HG02588 (cell line): ENCODE data around the gene SIGLEC11.
"Not testable (repeated sequence)": the region's sequence is repeated elsewhere in the genome, so short reads cannot be mapped to it uniquely, and the experiment has no call there.

Experiments
- ATAC-seq: cut with Tn5 transposase; IDR thresholded peaks from one replicate; pipeline ENCODE4 v1.9.1; 2021; ENCODE audit warnings: mild to moderate bottlenecking, moderate library complexity; ENCODE audit not compliant: unreplicated experiment

The SIGLEC11 gene

DNA sequence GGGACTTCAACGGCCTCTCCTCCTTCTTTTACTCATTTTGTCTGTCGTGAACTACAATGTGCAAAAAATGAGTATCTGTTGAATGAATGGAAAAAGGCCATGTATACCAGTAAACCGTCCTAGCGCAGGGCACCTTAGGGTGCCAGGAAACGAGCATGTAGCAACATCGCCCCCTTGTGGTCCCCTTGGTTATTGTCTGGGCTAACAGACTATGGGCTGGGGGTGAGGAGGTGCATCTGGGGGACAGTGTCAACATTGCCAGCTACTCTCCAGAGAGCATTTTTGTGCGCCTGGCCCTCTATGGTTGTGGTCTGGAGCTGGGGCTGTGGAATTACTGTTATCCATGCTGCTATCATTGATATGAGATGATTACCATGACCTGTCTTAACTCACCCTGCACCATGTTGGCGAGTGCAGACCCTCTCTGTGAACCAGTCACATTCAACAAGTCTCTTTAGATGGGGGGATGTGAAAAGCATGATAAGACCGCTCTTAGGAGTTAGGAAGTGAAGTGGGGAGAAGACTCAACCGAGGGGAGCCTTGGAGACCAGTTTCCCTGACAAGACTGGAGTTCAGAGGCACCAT is 22.8 kb upstream of the SIGLEC11 start:
- ATAC-seq, result no peak

DNA sequence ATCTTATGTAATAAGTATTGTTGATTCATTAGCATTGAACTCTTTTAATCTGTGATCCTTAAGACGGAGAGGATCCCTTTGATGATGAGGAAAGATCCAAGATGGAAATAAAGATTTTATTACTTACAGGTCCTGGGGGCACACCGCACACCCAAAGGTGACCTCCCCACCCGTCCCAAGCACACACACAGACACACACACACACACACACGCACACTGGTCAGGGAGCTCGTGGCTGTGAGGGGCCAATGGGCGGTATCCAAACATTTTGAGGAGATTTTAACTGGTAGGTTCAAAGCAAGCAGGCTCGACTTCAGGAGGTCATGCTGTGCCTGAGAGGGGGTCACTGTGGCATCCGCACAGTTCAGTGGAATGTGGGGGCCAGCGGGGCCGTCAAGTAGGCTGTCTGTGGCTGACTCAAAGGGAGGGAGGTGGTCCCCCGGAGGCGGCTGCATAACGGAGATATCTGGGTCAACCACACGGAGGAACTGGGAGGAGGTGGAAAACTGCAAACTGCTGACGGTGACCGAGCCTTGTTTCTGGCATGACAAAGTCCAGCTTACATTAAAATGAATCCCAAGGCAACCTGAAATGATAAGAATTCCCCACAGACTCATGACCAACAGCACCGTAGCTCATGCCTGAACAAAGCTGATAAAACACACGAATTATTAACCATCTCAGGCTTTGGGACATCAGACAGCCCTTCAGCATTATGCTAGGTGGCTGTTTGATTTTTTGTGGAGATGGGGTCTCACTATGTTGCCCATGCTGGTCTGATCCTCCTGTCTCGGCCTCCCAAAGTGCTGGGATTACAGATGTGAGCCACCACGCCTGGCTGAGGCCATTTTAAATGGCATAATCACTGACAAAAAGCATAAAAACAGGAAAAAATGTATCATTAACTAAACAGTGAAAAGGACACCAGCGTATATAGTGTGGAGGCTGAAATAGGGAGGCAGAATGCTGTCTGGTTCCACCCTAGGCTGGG is 20.9 kb upstream of the SIGLEC11 start:
- ATAC-seq, result no peak

DNA sequence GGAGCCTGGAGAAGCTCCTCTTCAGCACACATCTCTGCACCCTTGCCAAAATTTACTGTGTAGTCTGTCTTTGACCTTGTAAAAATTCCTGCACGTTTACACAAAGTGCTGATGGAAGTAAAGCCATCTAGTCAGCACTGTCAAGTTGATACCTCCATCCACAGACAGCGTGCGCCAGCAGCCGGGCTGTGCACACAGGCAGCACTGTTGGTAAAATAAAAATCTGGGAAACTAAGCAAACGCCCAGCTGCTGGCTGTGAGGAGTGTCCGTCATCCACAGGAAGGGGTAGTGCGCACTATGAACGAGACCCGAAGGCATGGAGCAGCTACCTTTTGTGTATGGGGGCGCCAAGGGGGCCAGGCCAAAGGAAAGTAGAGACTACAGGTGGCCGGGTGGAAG is 17.4 kb upstream of the SIGLEC11 start:
- ATAC-seq, result no peak

DNA sequence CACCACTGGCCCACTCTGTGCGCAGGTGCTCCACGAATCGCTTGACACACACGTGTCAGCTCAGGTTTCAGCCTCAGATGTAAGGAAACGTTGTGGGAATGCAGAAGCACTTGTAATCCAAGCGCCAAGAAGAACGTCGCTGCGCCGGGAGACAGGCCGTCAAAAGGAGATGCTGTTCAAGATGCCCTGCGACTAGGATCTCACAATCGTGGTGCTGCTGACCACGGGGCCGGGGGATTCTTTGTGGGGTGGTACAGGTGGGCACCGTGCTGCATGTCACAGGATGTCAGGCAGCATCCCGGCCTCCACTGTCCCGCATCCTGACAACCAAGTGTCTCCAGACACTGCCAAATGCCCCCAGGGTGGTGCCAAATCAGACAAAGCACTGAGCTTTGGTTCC is 16.9 kb upstream of the SIGLEC11 start:
- ATAC-seq, result no peak

- ATAC-seq, result no peak
Measured at GRCh38 chr19:49977076-49977475, 16.1 kb upstream of the SIGLEC11 start.

GRCh38 chr19:49976496-49976895 is 15.5 kb upstream of the SIGLEC11 start:
- ATAC-seq, result no peak

DNA sequence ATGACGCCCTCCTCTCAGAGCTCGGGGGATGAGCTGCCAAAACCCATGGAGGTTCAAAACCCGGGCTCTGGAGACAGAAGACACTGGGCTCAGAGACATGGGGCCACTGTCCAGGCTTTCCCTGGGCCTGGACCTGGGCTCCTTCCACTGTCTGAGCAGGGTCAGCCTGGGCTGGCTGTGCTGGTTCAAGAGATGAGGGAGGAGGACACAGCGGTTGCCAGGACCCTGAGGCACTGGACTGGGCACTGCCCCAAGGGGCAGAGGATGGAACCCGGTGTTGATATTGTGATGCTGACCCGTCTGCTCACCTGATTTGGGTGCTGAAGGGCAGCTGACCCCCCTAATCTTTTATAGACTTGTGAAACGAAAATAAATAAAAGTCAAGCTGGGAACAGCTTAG is 14.1 kb upstream of the SIGLEC11 start:
- no peak for ATAC-seq

DNA sequence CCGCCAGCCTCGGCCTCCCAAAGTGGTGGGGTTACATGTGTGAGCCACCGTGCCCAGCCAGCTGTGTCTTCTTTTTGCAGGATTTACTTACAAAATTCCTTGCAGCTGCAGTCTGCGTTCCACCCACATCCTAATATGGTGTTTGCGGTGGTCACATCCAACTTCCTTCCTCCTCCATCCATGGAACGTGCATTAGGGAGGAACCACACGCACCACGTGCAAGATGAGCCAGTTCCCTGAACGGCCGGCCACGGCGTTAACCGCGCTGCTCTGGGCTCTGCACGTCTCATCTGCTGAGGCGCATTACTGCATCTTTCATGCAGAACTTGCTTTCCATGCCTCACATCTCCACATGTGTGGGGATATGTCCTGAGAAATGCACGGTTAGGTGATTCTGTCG is 13.0 kb upstream of the SIGLEC11 start:
- ATAC-seq, result no peak

DNA sequence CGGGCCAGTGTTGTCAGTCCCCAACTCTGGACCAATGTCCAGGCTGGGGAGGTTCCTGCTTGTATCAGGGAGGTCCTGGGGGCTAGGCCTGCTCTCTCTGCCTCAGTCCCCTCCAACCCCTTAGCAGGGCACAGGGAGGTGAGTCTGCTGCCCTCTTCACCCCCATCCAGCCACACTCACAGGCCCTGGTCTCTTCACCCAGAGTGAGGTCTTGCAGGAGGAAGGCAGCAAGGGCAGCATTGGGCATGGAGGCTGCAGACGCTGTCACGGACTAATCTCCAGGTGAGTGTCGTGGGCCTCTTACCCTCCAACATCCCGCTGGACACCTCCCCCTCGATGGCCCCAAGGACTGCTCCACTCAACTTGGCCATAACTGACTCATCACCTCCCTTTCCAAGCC is 11.9 kb upstream of the SIGLEC11 start:
- ATAC-seq, result no peak

DNA sequence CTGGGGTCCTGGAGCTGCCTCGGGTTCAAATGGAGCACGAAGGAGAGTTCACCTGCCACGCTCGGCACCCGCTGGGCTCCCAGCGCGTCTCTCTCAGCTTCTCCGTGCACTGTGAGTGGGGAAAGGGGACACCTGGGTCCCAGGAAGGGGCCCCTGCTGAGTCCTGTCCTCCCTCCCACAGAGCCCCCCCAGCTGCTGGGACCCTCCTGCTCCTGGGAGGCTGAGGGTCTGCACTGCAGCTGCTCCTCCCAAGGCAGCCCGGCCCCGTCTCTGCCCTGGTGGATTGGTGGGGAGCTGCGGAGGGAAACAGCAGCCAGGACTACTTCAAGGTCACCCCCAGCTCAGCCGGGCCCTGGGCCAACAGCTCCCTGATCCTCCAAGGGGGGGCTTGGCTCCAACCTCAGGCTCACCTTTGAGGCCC is 11.0 kb upstream of the SIGLEC11 start:
- ATAC-seq, result no peak

- not testable (repeated sequence) for ATAC-seq
Measured at GRCh38 chr19:49969355-49969754, 8.4 kb upstream of the SIGLEC11 start.

GRCh38 chr19:49968279-49968922 is 7.4 kb upstream of the SIGLEC11 start:
- no peak for ATAC-seq

GRCh38 chr19:49959892-49960291 is 1.1 kb downstream of the SIGLEC11 start:
- ATAC-seq, result not testable (repeated sequence)

DNA sequence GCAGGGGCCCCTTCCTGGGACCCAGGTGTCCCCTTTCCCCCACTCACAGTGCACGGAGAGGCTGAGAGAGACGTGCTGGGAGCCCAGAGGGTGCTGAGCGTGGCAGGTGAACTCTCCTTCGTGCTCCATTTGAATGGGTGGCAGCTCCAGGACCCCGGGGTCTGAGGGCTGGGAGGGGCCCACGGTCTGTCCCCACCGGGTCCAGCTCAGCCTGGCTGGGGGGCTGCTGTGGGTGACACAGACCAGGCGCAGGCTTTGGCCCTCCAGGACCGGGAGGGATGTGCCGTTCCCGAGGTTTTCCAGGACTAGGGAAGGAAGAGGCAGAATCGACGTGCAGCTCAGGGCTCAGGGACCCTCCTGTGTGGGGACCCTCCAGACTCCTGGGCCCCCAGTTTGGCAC is 2.4 kb downstream of the SIGLEC11 start:
- not testable (repeated sequence) for ATAC-seq

DNA sequence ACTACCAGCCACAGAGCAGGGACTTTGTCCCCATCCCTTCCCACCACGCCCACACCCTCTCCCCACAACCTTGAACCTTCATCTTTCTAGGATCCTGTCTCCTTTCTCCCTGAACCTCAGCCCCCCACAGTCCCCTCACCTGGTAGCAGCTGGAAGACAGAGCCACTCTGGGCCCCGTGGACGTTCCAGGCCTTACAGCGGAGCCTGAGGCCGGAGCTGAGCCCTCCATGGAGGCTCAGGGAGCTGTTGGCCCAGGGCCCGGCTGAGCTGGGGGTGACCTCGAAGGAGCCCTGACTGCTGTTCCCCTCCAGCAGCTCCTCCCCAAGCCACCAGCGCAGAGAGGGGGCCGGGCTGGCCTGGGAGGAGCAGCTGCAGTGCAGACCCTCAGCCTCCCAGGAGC is 2.8 kb downstream of the SIGLEC11 start:
- ATAC-seq, result not testable (repeated sequence)

DNA sequence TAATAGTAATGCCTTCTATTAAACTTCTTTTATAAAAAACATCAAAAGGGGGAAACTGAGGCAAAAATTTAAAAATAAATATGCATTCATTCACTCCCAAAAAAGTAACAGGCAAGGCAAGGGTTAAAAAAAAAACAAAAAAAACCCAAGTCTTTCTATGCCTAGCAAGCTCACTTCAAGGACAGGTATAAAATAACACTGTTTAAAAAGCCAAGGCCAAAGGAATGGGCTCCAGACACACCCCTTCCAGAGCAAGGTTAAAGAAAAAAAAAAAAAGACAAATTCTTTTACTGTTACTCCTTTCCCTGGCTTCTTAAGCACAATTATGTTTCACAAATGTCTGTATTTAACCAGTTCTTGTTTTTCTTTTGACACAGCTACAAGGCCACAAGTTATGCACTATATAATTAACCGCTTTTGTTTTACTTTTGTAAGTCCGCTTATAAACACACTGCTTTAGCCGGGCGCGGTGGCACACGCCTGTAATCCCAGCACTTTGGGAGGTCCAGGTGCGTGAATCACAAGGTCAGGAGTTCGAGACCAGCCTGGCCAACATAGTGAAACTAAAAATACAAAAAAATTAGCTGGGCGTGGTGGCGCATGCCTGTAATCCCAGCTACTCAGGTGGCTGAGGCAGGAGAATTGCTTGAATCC is 3.6 kb downstream of the SIGLEC11 start:
- ATAC-seq, result no peak

DNA sequence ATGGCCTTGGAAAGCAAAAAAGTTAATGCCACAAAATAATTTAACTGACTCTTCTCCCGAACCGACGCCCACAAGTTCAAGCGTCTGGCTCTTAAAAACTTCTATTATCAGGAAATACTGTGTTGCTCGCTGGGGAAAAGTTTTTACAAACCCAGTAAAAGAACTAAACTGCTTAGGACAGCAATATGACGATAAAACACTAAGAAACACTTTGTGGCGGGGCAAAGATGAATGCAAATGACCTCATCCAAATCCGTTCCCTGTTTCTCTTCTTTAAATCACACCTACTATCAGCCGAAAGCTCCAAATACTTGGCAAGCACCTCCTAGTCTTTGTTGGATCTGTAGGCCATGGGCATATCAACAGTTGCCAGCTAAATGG is 4.9 kb downstream of the SIGLEC11 start:
- ATAC-seq, result no peak

DNA sequence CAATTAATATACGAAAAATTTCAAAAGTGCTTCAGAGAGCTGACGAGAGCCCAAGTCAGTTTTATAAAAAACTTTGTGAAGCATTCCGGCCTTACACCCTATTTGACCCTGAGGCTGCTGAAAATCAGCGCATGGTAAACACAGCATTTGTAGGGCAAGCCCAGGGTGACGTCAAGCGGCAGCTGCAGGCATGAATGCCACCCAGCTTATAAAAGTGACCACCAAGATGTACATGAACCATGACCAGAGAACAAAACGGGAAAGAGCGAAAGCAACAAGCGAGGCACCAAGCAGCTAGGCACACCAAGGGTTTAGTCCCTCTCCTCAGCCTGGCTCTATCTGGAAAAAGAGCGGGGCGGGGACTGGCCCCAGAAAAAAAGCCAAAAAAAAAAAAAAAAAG is 6.0 kb downstream of the SIGLEC11 start:
- ATAC-seq, result no peak

- ATAC-seq, result no peak
Measured at GRCh38 chr19:49954092-49954829, 6.7 kb downstream of the SIGLEC11 start.

DNA sequence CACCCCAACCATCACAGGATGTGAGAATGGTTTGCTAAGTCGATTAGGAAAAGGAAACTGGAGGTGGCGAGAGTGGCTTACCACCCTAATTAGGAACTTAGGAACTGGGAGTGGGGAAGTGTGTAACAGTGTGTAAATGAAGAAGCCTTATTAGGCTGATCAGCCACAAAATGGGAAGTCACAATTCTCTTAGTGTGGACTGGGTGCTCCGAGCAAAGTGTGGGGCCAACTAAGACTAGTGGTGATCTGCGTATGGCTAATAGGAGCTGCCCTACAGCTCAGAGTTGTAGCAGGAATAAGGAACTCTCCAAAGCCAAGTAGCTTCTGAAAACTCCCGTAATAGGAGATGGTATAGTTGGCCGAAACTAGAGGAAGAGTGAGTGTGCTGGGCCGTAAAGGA is 7.6 kb downstream of the SIGLEC11 start:
- no peak for ATAC-seq

DNA sequence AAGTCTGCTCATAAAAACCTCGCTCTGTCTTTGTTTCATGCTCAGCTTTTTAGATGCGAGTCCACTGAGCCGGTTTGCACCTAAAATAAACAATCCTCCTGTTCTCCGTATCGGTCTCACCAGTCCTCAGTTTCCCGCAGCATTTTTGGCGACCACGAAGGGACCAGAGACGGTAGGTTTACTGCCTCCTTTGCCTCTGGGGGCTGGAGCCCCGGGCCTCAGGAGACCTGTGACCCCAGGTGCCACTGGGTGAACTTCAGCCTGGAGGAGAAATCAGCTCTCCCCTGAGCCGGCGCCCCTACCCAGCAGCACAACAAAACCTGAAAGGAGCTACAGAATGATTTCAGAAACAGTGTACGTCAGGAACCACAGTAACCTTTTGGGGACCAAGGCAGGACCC is 8.1 kb downstream of the SIGLEC11 start:
- ATAC-seq, result no peak
